GM19328 (cell line): ENCODE measurements around the gene CCDC80.

Source experiments
- ATAC-seq: cut with Tn5 transposase; IDR thresholded peaks from one replicate; pipeline ENCODE4 v1.9.1; 2021; ENCODE audit warnings: mild to moderate bottlenecking, moderate library complexity; ENCODE audit not compliant: unreplicated experiment

Gene CCDC80

GRCh38 chr3:112633757-112634156 lies 7.2 kb downstream of the CCDC80 start:
- ATAC-seq = no peak

- no peak for ATAC-seq
These were observed 7.8 kb downstream of the CCDC80 start for GRCh38 chr3:112633191-112633590.

GRCh38 chr3:112632596-112632995 lies 8.3 kb downstream of the CCDC80 start:
- ATAC-seq = no peak

GRCh38 chr3:112631257-112631656 lies 9.7 kb downstream of the CCDC80 start:
- ATAC-seq = no peak

GRCh38 chr3:112629425-112629824 lies 11.5 kb downstream of the CCDC80 start:
- no peak for ATAC-seq

- ATAC-seq = no peak
These were observed 12.9 kb downstream of the CCDC80 start for GRCh38 chr3:112627919-112628466.

GRCh38 chr3:112627419-112627818 lies 13.5 kb downstream of the CCDC80 start:
- no peak for ATAC-seq

- ATAC-seq = no peak
These were observed 17.2 kb downstream of the CCDC80 start for GRCh38 chr3:112623717-112624116.

GRCh38 chr3:112623213-112623612 lies 17.7 kb downstream of the CCDC80 start:
- no peak for ATAC-seq

- ATAC-seq = no peak
These were observed 21.6 kb downstream of the CCDC80 start for GRCh38 chr3:112619295-112619694.

GRCh38 chr3:112617285-112617684 lies 23.7 kb downstream of the CCDC80 start:
- ATAC-seq = no peak

GRCh38 chr3:112615989-112616731 lies 24.8 kb downstream of the CCDC80 start:
- no peak for ATAC-seq

- ATAC-seq = no peak
These were observed 29.0 kb downstream of the CCDC80 start for GRCh38 chr3:112611752-112612515.

- ATAC-seq = no peak
These were observed 30.8 kb downstream of the CCDC80 start for GRCh38 chr3:112610121-112610520.

GRCh38 chr3:112607863-112608262 lies 33.1 kb downstream of the CCDC80 start:
- no peak for ATAC-seq

- no peak for ATAC-seq
These were observed 34.8 kb downstream of the CCDC80 start for GRCh38 chr3:112606098-112606497.

- no peak for ATAC-seq
These were observed 35.7 kb downstream of the CCDC80 start for GRCh38 chr3:112605285-112605684.

GRCh38 chr3:112604536-112604935 lies 36.4 kb downstream of the CCDC80 start:
- ATAC-seq = no peak

GRCh38 chr3:112602217-112602838 lies 38.6 kb downstream of the CCDC80 start:
- ATAC-seq = no peak

- no peak for ATAC-seq
These were observed 42.2 kb downstream of the CCDC80 start for GRCh38 chr3:112598731-112599130.

GRCh38 chr3:112597945-112598344 lies 43.0 kb downstream of the CCDC80 start:
- no peak for ATAC-seq

- ATAC-seq = no peak
These were observed 46.1 kb downstream of the CCDC80 start for GRCh38 chr3:112594856-112595255.
